Activated CD4-positive, CD25-positive, alpha-beta regulatory T cell (primary cell): Measurements from ENCODE around the gene FGF12.

Experiments
- DNase-seq, 4 experiments: peaks; one replicate each; lab custom pipeline; 2025; lab: John Stamatoyannopoulos, UW

FGF12 gene

DNA sequence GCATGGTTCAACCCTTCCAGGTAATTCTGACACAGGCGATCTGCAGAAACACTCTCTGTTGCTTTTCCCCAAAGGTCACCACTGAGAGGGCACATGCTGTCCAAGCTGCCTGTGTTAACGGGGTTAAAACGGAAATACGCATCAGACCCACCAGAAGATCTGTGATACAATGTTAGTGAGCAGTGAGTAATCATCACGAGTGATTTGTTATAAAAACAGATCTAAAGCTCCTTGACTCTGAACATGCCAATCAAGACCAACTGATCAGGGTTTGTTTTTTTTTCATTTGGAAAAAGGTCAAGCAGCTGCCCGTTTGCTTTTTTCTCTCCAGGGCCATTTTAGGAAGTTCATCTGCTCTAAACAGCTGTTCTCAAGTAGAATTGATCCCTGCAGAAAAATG is 43.2 kb downstream of the FGF12 start:
- no peak for DNase-seq

DNA sequence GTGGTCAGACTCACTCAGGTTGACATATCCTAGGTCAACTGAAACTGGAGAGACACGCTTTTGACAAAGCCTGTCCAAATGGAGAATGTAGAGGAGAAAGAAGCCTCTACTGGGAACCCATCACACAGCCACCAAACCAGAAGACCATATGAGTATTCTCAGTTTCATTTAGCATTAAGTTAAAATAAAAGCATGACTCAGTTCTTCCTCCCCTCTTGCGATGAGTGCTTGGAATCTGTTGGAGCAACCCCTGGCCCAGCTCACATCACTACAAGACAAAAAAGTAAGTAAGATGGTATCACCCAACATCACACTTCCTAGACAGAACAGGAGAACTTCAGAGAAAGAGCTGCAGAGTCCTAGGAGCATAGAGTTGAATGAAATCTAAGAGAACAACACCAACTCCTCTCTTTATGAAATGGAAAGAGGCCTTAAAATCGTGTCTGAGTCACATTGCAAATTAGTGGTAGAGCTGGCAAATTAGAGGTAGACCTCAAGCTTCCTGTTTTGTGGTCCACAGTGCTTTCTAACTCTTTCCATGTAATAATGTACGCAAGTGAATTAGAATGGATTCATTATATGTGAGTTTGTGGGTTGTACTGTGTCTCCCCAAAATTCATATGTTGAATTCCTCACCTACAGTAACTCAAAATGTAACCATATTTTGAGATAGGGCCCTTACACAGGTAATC is 51.2 kb downstream of the FGF12 start:
- no peak for DNase-seq

DNA sequence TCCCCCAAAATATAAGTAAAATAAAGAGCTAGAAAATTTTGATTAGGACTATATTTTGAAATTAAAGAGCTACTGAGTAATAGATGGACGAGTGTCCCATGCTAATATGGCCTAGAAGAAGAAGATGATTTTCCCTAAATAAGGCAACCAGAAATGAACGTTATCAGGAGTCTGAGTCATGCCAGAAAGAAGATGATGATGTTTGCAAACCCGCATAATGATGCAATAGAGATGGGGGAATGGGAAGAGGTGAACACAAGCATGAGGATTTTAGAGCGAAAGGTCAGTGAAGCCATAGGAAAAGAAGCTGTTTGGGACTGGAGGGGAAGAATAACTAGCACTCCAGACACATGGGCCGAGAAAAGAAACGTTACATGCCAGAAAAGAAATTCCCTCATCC is 71.7 kb downstream of the FGF12 start:
- DNase-seq = no peak

DNA sequence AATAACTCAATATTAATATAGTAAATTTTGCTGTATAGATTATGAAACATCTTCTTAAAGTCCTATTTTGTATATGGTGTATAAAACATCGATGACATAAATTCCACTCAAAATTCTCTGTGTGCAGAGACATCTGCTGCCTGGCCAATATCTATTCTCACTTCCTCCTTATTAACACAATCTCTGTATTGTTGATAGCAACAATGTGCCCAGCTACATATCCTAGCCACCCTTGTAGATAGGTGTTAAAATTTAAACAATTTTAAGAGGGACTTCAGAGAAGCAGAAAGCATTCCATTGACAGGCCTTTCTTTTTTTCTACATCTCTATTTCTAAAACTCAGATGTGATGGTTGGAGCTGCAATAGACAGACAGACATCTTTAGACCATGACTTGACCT is 72.3 kb downstream of the FGF12 start:
- no peak for DNase-seq

DNA sequence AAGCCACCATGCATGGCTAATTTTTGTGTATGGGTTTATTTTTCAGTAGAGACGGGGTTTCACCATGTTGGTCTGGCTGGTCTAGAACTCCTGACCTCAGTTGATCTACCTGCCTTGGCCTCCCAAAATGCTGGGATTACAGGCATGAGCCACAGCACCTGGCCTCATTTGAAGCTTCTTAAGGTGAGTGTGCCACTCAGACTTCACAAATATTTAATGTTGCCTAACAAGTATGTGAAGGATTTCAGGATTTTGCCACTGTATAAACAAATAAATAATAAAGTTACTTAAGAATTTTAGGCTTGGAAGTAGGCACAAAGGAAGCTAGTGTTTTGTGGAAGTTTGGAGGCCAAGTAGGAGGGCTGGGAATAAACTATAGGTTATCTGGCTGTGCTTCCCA is 73.5 kb downstream of the FGF12 start:
- no peak for DNase-seq

DNA sequence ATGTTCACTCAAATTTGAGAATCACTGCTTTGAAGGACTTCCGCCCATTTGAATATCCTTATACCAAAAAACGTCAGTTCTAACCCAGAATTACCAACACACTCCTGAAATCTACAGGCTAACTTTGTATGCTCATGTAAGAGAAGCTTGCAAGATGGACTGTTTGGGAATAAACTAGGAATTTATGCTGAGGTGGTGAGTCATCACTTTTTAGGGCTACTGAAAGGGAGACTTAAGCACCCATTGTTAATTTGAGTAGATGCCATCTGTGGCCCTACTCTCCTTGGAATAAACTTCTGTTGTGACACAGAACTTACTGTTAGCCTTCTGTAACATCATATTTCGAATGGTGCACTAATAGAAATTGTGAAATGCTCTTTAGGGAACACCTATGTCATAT is 74.6 kb downstream of the FGF12 start:
- DNase-seq = no peak

DNA sequence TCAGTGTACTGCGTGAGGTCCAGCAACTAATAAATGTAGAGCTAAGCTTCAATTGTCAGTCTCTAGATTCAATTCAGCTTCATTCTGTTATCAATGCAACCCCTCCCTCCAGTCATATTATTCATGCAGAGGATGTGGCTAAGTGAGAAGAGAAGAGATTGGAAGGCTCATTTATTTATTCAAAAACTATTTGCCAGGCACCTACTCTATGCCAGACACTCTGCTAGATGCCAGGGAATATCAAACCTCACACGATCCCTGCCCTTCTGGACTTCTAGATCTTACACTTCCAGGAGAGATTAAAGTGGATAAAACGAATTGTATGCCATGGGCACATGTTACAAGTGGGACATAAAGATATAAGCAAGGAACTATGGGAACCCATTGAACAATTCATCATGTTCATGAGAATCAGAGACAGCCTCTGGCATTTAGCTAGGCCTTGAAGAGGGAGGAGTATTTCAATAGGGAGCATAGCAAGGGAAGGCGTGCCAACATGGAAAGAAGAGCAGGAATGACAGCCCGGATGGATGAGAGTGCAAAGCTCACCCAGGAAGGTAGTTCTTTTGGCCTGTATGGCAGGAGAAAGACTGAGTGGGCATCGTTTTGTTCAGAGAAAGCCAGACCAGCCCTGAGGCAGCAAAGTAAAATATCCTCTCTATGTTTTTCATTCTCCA is 75.4 kb downstream of the FGF12 start:
- DNase-seq = no peak

DNA sequence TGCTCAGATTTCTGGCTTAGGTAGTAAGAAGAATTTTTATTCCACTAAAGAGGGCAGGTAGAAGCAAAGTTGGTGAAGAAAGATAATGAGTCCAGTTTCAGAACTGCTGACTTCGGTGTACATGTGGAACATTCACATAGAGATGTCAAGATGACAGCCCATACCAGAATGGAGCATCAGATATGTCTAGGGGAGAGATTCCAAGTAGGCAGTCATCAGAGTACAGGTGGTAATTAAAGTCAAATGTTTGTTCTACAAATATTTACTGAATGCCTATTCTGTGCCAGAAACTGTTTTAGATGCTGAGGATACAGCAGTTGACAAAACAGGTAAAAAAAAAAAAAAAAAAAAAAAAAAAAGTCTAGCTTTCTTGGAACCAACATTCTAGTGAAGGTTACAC is 81.9 kb downstream of the FGF12 start:
- DNase-seq = no peak

DNA sequence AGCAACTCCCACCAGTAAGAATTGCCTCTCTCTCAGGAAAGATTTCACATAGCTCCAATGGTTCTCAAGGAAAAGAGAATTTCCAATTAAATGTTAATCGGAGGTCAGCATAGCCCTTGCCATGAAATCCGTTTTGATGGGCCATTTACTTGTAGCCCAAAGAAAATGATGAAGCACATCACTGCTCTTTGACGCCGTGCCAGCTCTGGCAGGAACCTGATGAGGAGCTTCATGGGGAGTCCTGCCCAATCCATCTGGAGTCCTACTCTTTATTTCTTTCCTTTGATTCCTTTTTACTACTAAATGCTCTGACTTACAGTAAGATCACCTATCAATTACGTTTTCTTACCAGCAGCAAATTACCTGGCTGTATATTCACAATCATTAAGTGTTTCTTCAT is 84.7 kb downstream of the FGF12 start:
- no peak for DNase-seq

DNA sequence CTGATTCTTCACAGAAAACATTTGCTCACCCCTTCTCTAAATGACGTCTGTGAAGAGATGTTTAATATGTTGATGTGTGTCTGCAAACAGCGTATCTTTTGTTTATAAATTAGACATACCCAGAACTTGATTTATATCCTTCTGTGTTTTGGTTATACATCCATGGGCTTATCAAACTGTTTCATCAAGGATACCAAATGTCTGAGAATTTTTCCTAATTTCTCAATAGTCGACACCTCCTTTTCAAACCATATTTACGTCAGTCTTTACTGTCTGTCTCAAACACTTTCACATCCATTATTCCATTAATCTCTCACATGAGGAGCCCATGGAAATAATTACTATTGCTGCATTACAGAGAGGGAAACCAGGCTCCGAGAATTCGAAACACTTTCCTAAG is 85.4 kb downstream of the FGF12 start:
- DNase-seq = no peak

DNA sequence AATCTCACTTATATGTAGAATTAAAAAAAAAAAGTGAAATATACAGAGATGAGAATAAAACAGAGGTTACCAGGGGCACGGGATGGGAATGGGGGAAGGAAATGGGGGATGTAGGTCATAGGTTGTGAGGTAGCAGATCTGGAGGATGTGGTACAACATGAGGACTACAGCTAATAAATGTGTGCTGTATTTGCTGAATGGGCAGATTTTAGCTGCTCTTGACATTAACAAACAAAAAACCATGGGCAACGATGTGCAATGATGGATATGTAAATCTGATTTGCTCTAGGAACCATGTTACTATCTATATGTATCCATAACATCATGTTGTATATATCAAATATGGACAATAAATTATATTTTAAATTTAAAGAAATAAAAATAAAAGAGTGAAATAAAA is 87.4 kb downstream of the FGF12 start:
- DNase-seq = no peak

DNA sequence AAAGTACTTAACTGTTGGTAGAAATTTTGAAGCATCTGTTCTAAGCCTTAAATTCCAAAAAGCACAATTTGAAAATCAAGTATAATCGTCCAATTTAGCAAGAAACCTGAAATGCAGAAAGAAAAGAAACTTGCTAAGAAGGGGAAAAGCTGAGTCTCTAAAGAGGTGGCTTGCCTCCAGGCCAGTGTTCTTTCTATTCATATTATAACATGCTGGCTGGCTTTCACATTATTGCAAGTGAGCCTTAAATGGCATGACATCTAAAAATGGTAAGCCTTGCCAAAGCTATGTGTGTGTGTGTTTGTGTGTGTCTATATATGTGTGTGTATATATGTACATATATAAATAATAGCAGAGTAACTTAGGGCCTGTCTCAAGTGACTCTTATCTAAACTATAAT is 89.5 kb downstream of the FGF12 start:
- no peak for DNase-seq

DNA sequence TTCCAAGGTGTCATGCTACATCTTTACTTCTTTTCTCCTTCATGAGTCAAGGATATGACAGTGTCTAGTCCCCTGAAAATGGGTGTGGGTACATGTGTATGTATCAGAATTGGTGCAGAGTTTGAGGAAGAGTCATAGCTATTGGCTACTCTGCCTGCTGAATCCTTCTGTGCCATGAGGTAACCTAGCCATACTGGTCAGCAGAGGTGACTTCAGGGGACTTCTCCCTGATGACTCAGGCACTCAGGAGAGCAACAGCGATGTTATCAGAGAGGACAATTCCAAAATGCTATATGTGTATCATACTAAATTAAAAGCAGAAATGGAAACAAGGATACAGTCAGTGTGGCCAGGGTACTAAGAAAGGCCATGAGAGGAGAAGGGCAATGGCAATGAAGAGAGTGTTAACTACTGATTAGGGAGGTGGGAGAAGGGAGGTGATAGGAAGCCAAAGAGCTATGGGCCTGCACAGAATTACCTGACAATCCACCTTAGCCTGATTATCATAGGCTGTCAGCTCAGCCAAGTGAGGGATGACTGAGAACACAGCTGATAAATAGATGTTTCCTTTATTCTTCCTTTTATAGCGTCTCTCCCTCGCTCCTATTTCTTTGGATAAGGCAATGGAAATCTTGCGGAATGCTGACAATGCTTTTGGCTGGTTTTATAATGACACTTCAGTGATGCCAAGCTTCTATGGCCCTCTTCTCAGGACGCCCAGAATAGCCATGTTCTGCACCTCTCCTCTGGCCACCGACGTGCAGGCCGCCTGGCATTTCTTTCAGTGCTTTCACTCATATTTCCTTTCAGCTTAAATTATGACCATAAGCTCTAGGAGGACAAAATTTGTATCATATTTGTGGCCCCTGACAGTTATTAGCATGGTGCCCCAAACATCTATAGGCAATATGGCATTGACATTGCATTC is 90.6 kb downstream of the FGF12 start:
- no peak for DNase-seq

DNA sequence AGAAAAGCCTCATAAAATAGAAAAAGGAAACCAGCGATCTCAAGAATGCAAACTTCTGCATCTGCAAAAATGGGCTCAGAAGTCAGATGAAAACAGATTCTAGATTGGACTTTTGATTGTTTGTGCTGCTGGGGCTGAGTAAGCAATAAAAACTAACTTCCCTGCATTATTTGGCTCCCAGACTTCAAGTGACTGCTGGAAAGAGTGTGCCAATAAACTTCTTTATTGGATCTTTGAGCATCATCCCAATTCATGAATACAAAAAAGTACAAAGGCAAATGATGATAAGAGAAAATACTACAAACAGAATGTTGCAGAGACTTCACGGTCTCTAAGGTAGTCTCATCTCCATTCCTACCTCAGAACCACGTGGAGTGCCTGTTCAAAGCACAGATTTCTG is 97.9 kb downstream of the FGF12 start:
- no peak for DNase-seq

DNA sequence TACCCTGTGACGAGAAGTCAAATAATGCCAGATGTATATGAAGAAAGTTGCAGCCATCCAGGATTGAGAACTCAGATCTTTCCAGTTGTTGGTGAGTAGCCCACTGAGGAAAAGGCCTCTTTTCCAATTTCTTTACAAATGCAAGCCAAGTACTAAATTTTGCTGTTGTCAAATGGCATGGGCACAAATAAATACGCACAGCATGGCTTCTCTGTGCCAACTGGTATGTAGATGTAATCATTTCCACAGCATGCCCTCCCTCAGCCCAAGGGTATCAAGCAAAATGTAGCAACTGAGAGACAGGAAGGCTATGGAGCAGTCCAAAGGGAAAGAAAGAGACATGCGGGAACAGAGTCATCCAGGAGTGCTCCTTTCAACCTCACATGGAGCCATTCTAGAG is 105.4 kb downstream of the FGF12 start:
- no peak for DNase-seq

DNA sequence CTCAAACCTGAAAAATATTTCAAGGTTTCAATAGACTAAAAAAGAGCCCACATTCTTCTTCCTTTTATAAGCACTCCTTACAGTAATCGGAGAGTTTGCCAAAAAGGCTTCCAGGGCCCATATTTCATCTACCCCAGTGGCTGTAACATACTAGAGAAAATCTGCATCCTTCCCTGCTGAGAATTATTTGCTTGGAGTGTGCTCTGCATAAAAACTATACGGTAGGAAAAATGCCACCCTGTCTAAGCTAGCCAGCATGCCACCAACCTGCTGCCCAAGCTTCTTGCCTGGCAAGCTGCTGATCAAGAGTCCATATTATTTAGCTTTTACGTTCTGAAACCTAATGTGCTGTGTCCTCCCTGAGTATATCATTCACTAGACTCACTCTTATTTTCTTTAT is 107.1 kb downstream of the FGF12 start:
- DNase-seq = no peak

DNA sequence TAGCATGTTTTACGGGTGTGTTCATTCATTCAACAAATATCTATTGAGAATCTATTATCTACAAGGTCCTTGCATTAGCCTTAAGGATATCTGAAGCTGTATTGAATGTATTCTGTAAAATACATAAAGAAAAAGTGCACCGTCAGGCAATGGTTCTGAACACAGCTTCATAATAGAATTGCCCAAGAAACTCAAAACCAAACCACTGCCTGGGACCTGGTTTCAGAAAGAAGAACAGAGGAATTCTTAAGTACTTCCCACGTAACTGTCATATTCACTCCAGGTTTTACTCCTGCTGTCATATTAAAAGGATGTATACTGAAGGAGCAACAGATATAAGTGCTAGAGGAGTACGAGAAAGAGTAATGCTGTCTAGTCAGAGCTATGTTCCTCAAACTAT is 115.9 kb downstream of the FGF12 start:
- DNase-seq = no peak

DNA sequence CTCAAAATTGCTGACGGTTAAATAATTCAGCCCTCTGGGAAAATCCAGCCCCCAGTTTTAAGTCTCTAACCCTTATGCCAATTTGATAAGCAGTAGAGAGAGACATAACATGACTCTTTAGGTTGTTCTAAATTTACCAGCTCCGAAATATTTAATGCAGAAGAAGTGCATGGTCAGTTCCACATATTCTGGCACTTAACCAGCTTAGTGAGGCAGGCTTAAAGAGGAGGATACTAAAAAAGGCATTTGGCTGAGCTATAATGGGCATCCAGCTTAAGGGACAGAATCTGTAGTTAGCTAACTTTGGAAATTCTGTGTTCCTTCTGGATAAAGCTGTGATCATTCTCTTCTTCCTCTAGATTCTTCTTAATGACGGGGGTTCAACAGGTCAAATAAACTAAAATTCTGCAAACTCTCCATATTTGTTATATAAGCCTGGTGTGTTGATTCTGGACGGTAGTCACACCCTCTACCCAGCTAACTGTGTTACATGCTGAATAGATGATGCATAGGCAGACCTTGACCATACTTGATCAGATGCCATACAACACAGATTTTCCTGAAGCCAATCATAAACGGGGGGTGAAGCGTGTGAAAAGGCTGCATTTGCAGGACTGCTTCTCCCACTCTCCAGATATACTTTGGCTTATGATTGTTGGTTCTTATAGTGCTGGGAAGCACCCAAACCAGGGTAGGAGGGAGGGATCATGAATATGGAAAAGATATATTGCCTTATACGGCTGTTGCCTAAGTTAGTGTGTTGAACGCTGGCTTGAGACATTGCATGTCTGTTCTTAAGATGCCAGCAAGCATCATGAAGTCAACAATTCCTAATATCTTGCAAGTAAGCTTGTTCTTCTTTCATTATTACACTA is 118.4 kb downstream of the FGF12 start:
- no peak for DNase-seq

DNA sequence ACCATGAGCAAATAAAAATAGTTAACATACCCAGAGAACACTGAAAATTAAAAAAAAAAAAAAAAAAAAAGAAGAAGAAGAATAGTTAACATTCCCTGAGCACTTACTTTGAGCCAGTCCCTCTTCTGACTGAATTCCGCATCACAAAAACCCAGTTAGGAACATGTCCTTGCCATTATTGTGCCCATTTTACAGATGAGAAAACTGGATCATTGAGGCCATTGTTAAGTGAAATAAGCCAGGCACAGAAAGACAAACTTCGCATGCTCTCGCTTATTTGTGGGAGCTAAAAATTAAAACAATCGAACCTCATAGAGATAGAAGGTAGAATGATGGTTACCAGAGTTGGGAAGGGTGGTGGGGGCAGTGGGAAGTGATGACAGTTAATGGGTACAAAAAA is 119.5 kb downstream of the FGF12 start:
- no peak for DNase-seq

DNA sequence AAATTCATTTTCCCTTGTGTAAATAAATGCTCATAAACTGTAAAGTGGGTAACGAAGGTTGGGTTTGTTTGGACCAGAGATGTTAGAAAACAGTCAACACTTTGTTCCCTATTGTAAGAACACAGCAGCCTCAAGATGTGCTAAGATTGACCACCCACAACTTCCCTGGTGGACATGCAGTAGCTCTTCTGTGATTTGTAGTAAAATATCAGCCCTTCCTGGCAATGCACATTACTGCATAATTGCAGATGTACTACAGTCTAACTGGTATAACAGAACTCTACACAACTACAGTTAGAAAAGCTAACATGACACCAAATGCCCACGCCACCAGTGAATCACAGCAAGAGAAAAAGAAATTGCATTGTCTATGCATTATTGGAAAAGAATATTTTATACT is 129.4 kb downstream of the FGF12 start:
- DNase-seq = no peak

DNA sequence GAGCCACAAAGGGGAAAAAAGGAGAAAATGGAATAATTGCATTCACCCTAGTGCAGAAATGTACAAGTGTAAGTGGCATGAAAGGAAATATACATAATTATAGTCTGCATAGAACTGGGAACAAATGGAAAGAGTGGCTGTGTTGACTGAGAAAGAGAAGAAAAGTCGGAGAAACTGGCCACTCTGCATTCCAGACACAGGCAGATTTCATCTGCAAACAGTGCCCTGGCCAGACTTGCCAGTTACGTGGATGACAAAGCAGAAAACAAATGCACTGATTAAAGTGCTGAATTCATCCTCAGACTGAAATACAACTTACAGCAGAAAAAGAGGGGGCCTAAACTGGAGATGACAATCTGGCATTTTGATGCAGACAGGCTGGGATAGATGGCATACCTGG is 129.8 kb downstream of the FGF12 start:
- DNase-seq = no peak

DNA sequence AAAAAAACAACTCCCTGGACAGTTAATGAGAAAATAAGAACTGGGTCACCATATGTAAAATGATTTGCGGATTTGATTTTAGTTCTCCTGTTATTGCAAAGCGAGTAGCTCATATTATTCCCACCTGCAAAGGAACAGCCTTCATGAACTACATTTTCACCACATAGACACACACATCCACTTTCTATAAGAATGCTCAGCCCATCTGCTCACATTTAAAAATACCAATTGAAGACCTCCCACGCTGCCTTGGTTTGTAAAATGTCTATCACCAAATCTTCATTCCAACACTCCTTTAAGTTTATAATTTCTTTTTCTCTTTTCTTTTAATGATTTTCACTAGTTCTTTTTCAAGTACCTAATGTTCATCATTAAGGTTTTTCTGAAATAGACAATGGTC is 148.6 kb downstream of the FGF12 start:
- DNase-seq = no peak
